Right ventricle myocardium superior (tissue), 1 donor: ENCODE results near the gene SCOC. TPM values are rescaled to one million over a fixed set of nuclear protein-coding genes. Genes with fewer than 3 reads are reported as not detected.

Source experiments
- ATAC-seq: fragments of 200-7000 bp; cut with Tn5 transposase; one replicate; pipeline ENCODE4 v1.9.1; 2020; ENCODE audit warnings: mild to moderate bottlenecking; ENCODE audit not compliant: poor library complexity
- DNase-seq: peaks from one replicate; pipeline ENCODE4 v3.0.0-alpha.2; 2020
- intact Hi-C: fragments of 100-400 bp; cut with DNase I; formaldehyde crosslinking; loops from one replicate; pipeline ENCODE4 v1.11.2; 2022
- total RNA-seq: library from RNA; stranded (reverse); fragmentation: NEBNext Ultra II Directional; extraction: Animal tissue kit (Norgen Biotek cat#: 25700); gene quantifications from one replicate; pipeline ENCODE4 v1.2.1, GENCODE V29; 2021
- donor health status: DM: no; HTN: yes; CAD: no; lungs with severe emphysema.

Gene SCOC
- total RNA-seq, 1 donor from 2014 or later, result 67.9 TPM

DNA sequence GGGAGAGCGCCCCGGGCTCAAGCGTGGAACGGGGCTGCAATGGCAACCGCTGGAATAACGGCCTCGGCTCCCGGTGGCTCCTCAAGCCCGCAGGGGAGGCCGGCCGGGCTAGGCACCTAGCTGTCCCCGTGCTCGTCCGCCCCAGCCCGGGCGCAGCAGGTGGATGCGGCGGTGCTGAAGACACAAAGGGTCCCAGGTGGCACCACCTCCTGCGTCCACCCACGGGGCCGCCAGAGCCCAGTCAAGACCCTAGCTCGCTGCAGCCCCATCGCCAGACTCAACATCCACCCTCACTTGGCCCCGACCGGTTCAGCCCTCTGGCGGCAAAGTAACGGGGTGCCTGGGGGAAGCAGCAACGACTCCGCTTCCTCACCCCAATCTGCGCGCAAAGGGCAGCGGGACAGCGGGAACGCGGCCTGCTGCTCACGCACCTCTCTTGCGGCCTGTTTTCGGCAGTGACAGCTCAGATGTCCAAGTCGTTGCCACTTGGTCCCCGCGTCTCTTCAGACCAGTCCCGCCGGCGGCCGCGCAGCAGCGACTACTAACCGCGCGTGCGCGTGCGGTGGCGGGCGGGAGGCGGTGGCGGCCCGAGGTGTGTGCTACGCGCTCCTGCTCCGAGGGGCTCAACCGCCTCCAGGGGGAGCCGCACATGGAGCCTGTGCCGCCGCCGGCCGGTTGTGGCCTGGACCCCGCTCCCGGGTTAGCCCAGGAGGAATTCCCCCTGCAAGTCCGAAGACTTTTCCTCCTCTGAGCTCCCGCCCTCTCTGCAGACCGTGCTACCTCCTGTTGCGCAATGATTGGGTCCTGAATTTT is 53.9 kb downstream of the SCOC start, which contains the start of gene CLGN:
Gene CLGN (minus strand): TSS at position 543 of the 813 bp plus-strand sequence. CDS start 14,570 bp downstream, outside the sequence.
- ATAC-seq, result peak; percentile 97
- peak; percentile 86 for DNase-seq
- intact Hi-C loops, result loop anchor here (10.0 kb wide), 1 partner anchor 97 kb away; the partner anchor contains the start of gene ELMOD2

DNA sequence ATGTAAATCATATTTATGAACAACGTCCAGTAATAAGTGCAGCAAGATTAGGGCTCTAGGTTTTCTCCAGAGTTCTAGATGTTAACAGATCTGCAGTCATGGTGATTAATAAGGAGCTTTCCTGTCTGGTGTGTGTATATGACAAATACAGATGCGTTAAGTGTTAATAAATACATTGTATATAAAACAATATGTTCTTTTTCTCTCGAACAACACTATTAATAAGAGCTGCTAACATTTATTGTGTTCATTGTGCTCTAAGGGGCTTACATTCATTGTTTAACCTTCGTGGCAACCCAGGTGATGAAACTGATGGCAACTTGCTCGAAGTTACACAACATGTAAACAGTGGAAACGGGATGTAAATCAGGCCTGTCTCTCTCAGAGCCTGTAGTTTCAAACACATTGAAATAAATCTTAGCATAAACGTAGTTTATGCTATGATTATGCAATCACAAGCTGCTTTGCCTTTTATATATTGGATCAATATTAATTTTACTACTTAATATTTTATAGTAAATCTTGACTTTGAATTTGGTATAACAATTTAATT is 54.5 kb downstream of the SCOC start:
- intact Hi-C loops, result loop anchor here (10.0 kb wide), 1 partner anchor 97 kb away; the partner anchor contains the start of gene ELMOD2
- no peak for ATAC-seq
- DNase-seq, result no peak

Other genes starting within 250 kb of the SCOC start
- 2.4 TPM for gene MAML3, start 219.5 kb upstream of the SCOC start, total RNA-seq
- gene CLGN, start 54.0 kb downstream of the SCOC start, total RNA-seq, result 77.8 TPM
- not detected for gene MGAT4D, start 124.6 kb downstream of the SCOC start, total RNA-seq
- 10.5 TPM for gene ELMOD2, start 150.5 kb downstream of the SCOC start, total RNA-seq
- not detected for gene UCP1, start 195.3 kb downstream of the SCOC start, total RNA-seq